H9 (cell line): ENCODE measurements around the gene PCSK2. TPM values are rescaled to one million over a fixed set of nuclear protein-coding genes. Genes with fewer than 3 reads are reported as not detected.
A peak's percentile ranks its signal among the peaks of the same experiment; 100 is the strongest.

ENCODE experiments used
- DNase-seq: peaks from one replicate; pipeline ENCODE4 v3.0.0-alpha.2; 2017
- H2AFZ ChIP-seq: one replicate; pipeline ENCODE4 v1.6.1; 2013; ENCODE audit warnings: mild to moderate bottlenecking, low read length, control low read depth, moderate library complexity
- H2AK5ac ChIP-seq: 2 replicates; pipeline ENCODE4 v1.6.1; 2013; ENCODE audit warnings: low read length, control low read depth, mixed read lengths; ENCODE audit not compliant: insufficient read length
- H2BK120ac ChIP-seq: one replicate; pipeline ENCODE4 v1.6.1; 2013; ENCODE audit warnings: low read depth, mild to moderate bottlenecking, low read length, control low read depth, inconsistent platforms; ENCODE audit not compliant: poor library complexity, severe bottlenecking
- H2BK12ac ChIP-seq: 2 replicates; pipeline ENCODE4 v1.6.1; 2013; ENCODE audit warnings: low read length, control low read depth, mixed read lengths, low read depth; ENCODE audit not compliant: insufficient read length
- H2BK15ac ChIP-seq: 2 replicates; pipeline ENCODE4 v1.6.1; 2013; ENCODE audit warnings: low read depth, low read length, control low read depth
- H2BK20ac ChIP-seq: one replicate; pipeline ENCODE4 v1.6.1; 2013; ENCODE audit warnings: low read depth, mild to moderate bottlenecking, low read length, control low read depth, inconsistent platforms; ENCODE audit not compliant: poor library complexity, severe bottlenecking
- H2BK5ac ChIP-seq: 2 replicates; pipeline ENCODE4 v1.6.1; 2013; ENCODE audit warnings: low read length, control low read depth, mixed read lengths; ENCODE audit not compliant: insufficient read length
- H3K14ac ChIP-seq: 2 replicates; pipeline ENCODE4 v1.6.1; 2013; ENCODE audit warnings: low read length, control low read depth; ENCODE audit not compliant: insufficient read depth
- H3K18ac ChIP-seq: 2 replicates; pipeline ENCODE4 v1.6.1; 2013; ENCODE audit warnings: low read depth, mild to moderate bottlenecking, mixed read lengths, low read length, control low read depth; ENCODE audit not compliant: insufficient read length
- H3K23ac ChIP-seq: 2 replicates; pipeline ENCODE4 v1.6.1; 2013; ENCODE audit warnings: low read length, control low read depth, mixed read lengths, low read depth; ENCODE audit not compliant: insufficient read length
- H3K23me2 ChIP-seq: 2 replicates; pipeline ENCODE4 v1.6.1; 2013; ENCODE audit warnings: low read depth, mild to moderate bottlenecking, mixed read lengths, low read length, control low read depth; ENCODE audit not compliant: insufficient read length, poor library complexity, severe bottlenecking
- H3K27ac ChIP-seq: 2 replicates; pipeline ENCODE4 v1.5.1; 2013; ENCODE audit warnings: low read length, control low read depth, mixed read lengths, low read depth; ENCODE audit not compliant: insufficient read length
- H3K27me3 ChIP-seq: 2 replicates; pipeline ENCODE4 v1.6.1; 2013; ENCODE audit warnings: low read length, control low read depth, inconsistent platforms; ENCODE audit not compliant: insufficient read depth
- H3K4ac ChIP-seq: 2 replicates; pipeline ENCODE4 v1.6.1; 2013; ENCODE audit warnings: low read depth, mild to moderate bottlenecking, control low read depth, inconsistent platforms, low read length, moderate library complexity
- H3K4me1 ChIP-seq: 2 replicates; pipeline ENCODE4 v1.6.1; 2013; ENCODE audit warnings: low read length, control low read depth, inconsistent platforms; ENCODE audit not compliant: insufficient read depth
- H3K4me2 ChIP-seq: 2 replicates; pipeline ENCODE4 v1.6.1; 2013; ENCODE audit warnings: low read length, control low read depth, mixed read lengths; ENCODE audit not compliant: insufficient read length, insufficient read depth
- H3K56ac ChIP-seq: 2 replicates; pipeline ENCODE4 v1.6.1; 2013; ENCODE audit warnings: low read depth, mild to moderate bottlenecking, mixed read lengths, low read length, control low read depth; ENCODE audit not compliant: insufficient read length
- H3K79me1 ChIP-seq: 2 replicates; pipeline ENCODE4 v1.6.1; 2013; ENCODE audit warnings: low read depth, mild to moderate bottlenecking, moderate library complexity, low read length, control low read depth, inconsistent platforms; ENCODE audit not compliant: insufficient read depth, poor library complexity, severe bottlenecking
- H3K79me2 ChIP-seq: 2 replicates; pipeline ENCODE4 v1.6.1; 2013; ENCODE audit warnings: low read length, control low read depth, inconsistent platforms; ENCODE audit not compliant: insufficient read depth
- H3K9ac ChIP-seq: 2 replicates; pipeline ENCODE4 v1.6.1; 2013; ENCODE audit warnings: low read length, control low read depth, mixed read lengths; ENCODE audit not compliant: insufficient read length; ENCODE audit errors: extremely low read depth
- H3K9me3 ChIP-seq: one replicate; pipeline ENCODE4 v1.6.1; 2013; ENCODE audit warnings: low read depth, low read length, inconsistent platforms; ENCODE audit not compliant: control insufficient read depth
- H3T11ph ChIP-seq: one replicate; pipeline ENCODE4 v1.6.1; 2013; ENCODE audit warnings: mild to moderate bottlenecking, low read length, control low read depth, inconsistent platforms
- H4K20me1 ChIP-seq: one replicate; pipeline ENCODE4 v1.6.1; 2013; ENCODE audit not compliant: control insufficient read depth, insufficient read length, insufficient read depth
- H4K5ac ChIP-seq: 2 replicates; pipeline ENCODE4 v1.6.1; 2013; ENCODE audit warnings: low read depth, mild to moderate bottlenecking, mixed read lengths, low read length, control low read depth; ENCODE audit not compliant: insufficient read length
- H4K8ac ChIP-seq: replicated peaks from 2 replicates; pipeline ENCODE4 v1.6.1; 2013; ENCODE audit warnings: low read length, control low read depth, mixed read lengths, low read depth; ENCODE audit not compliant: insufficient read length
- H4K91ac ChIP-seq: 2 replicates; pipeline ENCODE4 v1.6.1; 2013; ENCODE audit warnings: low read depth, mild to moderate bottlenecking, moderate library complexity, mixed read lengths, low read length, control low read depth; ENCODE audit not compliant: insufficient read length
- H3K27ac Mint-ChIP-seq, 3 experiments: 2 replicates in 2 of 3; 3 replicates in 1 of 3; pipeline ENCODE4 v1.8.0; 2020 to 2021; ENCODE audit warnings: mixed read lengths in 3 of 3, mild to moderate bottlenecking in 1 of 3, moderate library complexity in 1 of 3
- H3K27me3 Mint-ChIP-seq: 2 replicates; pipeline ENCODE4 v1.8.0; 2021; ENCODE audit warnings: low read depth, mild to moderate bottlenecking, moderate library complexity, mixed read lengths
- H3K36me3 Mint-ChIP-seq, 3 experiments: 2 replicates in 2 of 3; 3 replicates in 1 of 3; pipeline ENCODE4 v1.8.0; 2020 to 2021; ENCODE audit warnings: low read depth in 3 of 3, mixed read lengths in 3 of 3; ENCODE audit not compliant: insufficient read depth in 1 of 3
- H3K4me1 Mint-ChIP-seq, 2 experiments: 2 replicates each; pipeline ENCODE4 v1.8.0; 2020; ENCODE audit warnings: mixed read lengths in 2 of 2
- H3K4me3 Mint-ChIP-seq, 2 experiments: 2 replicates in 1 of 2; 3 replicates in 1 of 2; pipeline ENCODE4 v1.8.0; 2020 to 2021; ENCODE audit warnings: mild to moderate bottlenecking in 2 of 2, mixed read lengths in 2 of 2, moderate library complexity in 1 of 2
- H3K9me3 Mint-ChIP-seq, 2 experiments: 2 replicates in 1 of 2; 3 replicates in 1 of 2; pipeline ENCODE4 v1.8.0; 2020; ENCODE audit warnings: mild to moderate bottlenecking in 2 of 2, mixed read lengths in 2 of 2, moderate library complexity in 1 of 2
- CTCF ChIP-seq: fragments of 200-600 bp; sonication (generic); conservative IDR thresholded peaks from 3 replicates; pipeline ENCODE4 v1.8.0; 2021; ENCODE audit warnings: antibody characterized with exemption, mild to moderate bottlenecking
- WGBS: extraction: QIAGEN DNeasy Blood & Tissue Kit; methylation state at CpG from one replicate; pipeline ENCODE4 v1.1.7; 2013; ENCODE audit warnings: missing lambda C conversion rate, low lambda C conversion rate, mixed read lengths; ENCODE audit not compliant: insufficient read length; ENCODE audit errors: extremely low coverage; 5-methylcytosine and 5-hydroxymethylcytosine counted together
- total RNA-seq: library from RNA; stranded (reverse); gene quantifications from 2 replicates; pipeline ENCODE4 v1.2.1, GENCODE V29; 2021

PCSK2 gene
- total RNA-seq, 1 experiment from 2014 or later: 2.8 TPM

DNA sequence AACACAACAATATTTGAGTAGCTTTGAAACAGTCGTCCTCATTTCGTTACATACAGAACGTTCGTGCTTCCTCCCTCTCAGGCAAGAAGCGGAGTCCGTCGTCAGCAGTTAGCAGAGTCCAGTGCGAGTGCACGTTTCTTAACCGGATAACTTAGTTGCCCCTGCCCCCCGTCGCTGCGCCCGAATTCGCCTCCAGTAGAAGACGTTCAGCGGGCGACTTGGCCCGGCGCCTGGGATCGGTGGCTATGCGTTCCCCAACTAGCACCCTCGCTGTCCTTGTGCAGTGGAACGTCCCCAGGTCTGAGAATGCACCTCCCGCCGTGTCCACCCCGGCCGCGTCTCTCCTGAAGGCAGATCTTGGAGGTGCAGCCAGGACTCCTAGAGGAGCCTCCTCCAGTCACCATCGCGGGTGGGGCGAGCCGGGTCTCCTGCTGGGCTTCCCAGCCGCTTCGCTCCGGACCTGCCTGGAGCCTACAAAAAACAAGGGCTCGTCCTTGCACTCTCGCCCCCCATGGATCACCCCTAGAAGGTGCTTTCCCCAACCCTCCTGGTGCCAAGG lies 910 bp upstream of the PCSK2 start:
- H2AFZ ChIP-seq: no peak overlapping the region

More for the DNA sequence above, 910 bp upstream of the PCSK2 start:
- H2BK5ac ChIP-seq: no peak overlapping the region
- H4K20me1 ChIP-seq: no peaks in the 10 kb centered on the region
- no peak overlapping the region for H4K8ac ChIP-seq
- H3K79me2 ChIP-seq: no peaks in the 10 kb centered on the region
- peaks cover 31% of the 10 kb centered on the region for H3K23me2 ChIP-seq
- Mint-ChIP-seq H3K9me3 (no peaks in the 10 kb centered on the region; a peak in 2 of 5 replicates), H3K4me1 (peaks cover 33 to 44% of the 10 kb centered on the region in 2 experiments), H3K36me3 (no peaks in the 10 kb centered on the region), H3K4me3 (peak overlapping the region; percentile 70 to 96), H3K27me3 (peaks cover 70% of the 10 kb centered on the region), H3K27ac (no peak overlapping the region; a peak in 1 of 7 replicates)
- H3K56ac ChIP-seq: no peak overlapping the region
- H3K27me3 ChIP-seq: peaks cover 18% of the 10 kb centered on the region; the same call in 1 of the 2 replicates
- H3K9ac ChIP-seq: peak overlapping the region; percentile 46
- H3K27ac ChIP-seq: no peak overlapping the region
- no peak overlapping the region for H2BK20ac ChIP-seq
- no peak overlapping the region for H2AK5ac ChIP-seq
- H4K91ac ChIP-seq: no peak overlapping the region
- no peak overlapping the region for H2BK12ac ChIP-seq
- H3K79me1 ChIP-seq: no peaks in the 10 kb centered on the region
- H4K5ac ChIP-seq: no peak overlapping the region
- no peak overlapping the region; the same call in 1 of the 2 replicates for H3K14ac ChIP-seq
- H3K4me1 ChIP-seq: no peaks in the 10 kb centered on the region
- H3K4ac ChIP-seq: no peak overlapping the region
- no peak overlapping the region for H3K18ac ChIP-seq
- peak overlapping the region; percentile 89 for H3K4me2 ChIP-seq
- H3T11ph ChIP-seq: no peak overlapping the region
- no peak overlapping the region for H2BK120ac ChIP-seq
- H3K9me3 ChIP-seq: no peaks in the 10 kb centered on the region
- no peak overlapping the region for H2BK15ac ChIP-seq
- no peak overlapping the region for H3K23ac ChIP-seq
- WGBS: no CpG with 5 or more reads among the region's 38 CpGs
- peak; percentile 45 for DNase-seq
- no peak for TF ChIP-seq CTCF
